Measurements from ENCODE around the gene MAGEA10. TPM values are rescaled to one million over a fixed set of nuclear protein-coding genes. Genes with fewer than 3 reads are reported as not detected.

MAGEA10 gene
- not detected in 2 replicates for total RNA-seq (2021)
- long read RNA-seq: 0 reads

GRCh38 chrX:152138388-152138784, at the start of gene MAGEA10:
MAGEA10 (minus strand) TSS chrX:152138577; CDS start chrX:152135620, 2,957 bp downstream.
- Histone ChIP-seq H3K18ac (ENCODE audit: insufficient read length, low read depth, low read length) (no peak within 1 kb of the TSS), H3K27me3 (ENCODE audit: insufficient read depth, low read length) (no peaks in the 10 kb centered on the region), H3K79me2 (ENCODE audit: insufficient read depth, low read length) (no peaks in the 10 kb centered on the region), H4K20me1 (ENCODE audit: control insufficient read depth, insufficient read depth, insufficient read length) (no peaks in the 10 kb centered on the region), H3K9ac (ENCODE audit: extremely low read depth, insufficient read length, low read length) (no peak within 1 kb of the TSS), H2BK12ac (ENCODE audit: insufficient read length, low read depth, low read length) (no peak within 1 kb of the TSS), H4K5ac (ENCODE audit: insufficient read length, low read depth, low read length) (no peak within 1 kb of the TSS), H2AFZ (ENCODE audit: low read length) (no peak within 1 kb of the TSS), H2BK5ac (ENCODE audit: insufficient read length, low read length) (no peak within 1 kb of the TSS), H3K56ac (ENCODE audit: insufficient read length, low read depth, low read length) (no peak within 1 kb of the TSS), H2BK15ac (ENCODE audit: low read depth, low read length) (no peak within 1 kb of the TSS), H4K91ac (ENCODE audit: insufficient read length, low read depth, low read length) (no peak within 1 kb of the TSS), H3K27ac (ENCODE audit: insufficient read length, low read depth, low read length) (no peak within 1 kb of the TSS), H2BK120ac (ENCODE audit: low read depth, low read length, poor library complexity, severe bottlenecking) (no peak within 1 kb of the TSS), H2BK20ac (ENCODE audit: low read depth, low read length, poor library complexity, severe bottlenecking) (no peak within 1 kb of the TSS), H3K4me2 (ENCODE audit: insufficient read depth, insufficient read length, low read length) (no peak within 1 kb of the TSS), H3K4ac (ENCODE audit: low read depth, low read length) (no peak within 1 kb of the TSS), H2AK5ac (ENCODE audit: insufficient read length, low read length) (no peak within 1 kb of the TSS), H3K23me2 (ENCODE audit: insufficient read length, low read depth, low read length, poor library complexity, severe bottlenecking) (no peaks in the 10 kb centered on the region), H3K14ac (ENCODE audit: insufficient read depth, low read length) (no peak within 1 kb of the TSS), H3K79me1 (ENCODE audit: insufficient read depth, low read depth, low read length, poor library complexity, severe bottlenecking) (no peaks in the 10 kb centered on the region), H3T11ph (ENCODE audit: low read length) (no peak within 1 kb of the TSS), H4K8ac (replicated peaks; ENCODE audit: insufficient read length, low read depth, low read length) (no peak within 1 kb of the TSS), H3K23ac (ENCODE audit: insufficient read length, low read depth, low read length) (no peak within 1 kb of the TSS), H3K4me1 (ENCODE audit: insufficient read depth, low read length) (no peaks in the 10 kb centered on the region), H3K9me3 (ENCODE audit: control insufficient read depth, low read depth, low read length) (peaks cover 16% of the 10 kb centered on the region)
- peaks cover 3% of the 10 kb centered on the region for H3K27me3 Mint-ChIP-seq (ENCODE audit: low read depth)
- peaks cover 0 to 3% (median 0%) of the 10 kb centered on the region in 3 experiments; a peak in 3 of 7 replicates for H3K36me3 Mint-ChIP-seq (ENCODE audit: insufficient read depth in 1 of 3, low read depth in 3 of 3)
- H3K27ac Mint-ChIP-seq: no peak within 1 kb of the TSS; a peak in 1 of 7 replicates
- H3K9me3 Mint-ChIP-seq: peaks cover 46 to 63% of the 10 kb centered on the region in 2 experiments
- H3K4me1 Mint-ChIP-seq: no peaks in the 10 kb centered on the region
- no CpG with 5 or more reads among the region's 16 CpGs for WGBS (ENCODE audit: extremely low coverage, insufficient read length, low lambda C conversion rate)
- no peak for TF ChIP-seq CTCF (conservative IDR thresholded peaks at IDR 0.05)
- no peak for DNase-seq
- no peak within 1 kb of the TSS for H3K4me3 Mint-ChIP-seq
